NT2/D1 (cell line): ENCODE measurements around the gene MEDAG.

Source experiments
- SUZ12 ChIP-seq: IDR thresholded peaks from 2 replicates; pipeline ENCODE4 v1.6.1; 2011; ENCODE audit not compliant: insufficient read length, insufficient read depth; ENCODE audit errors: extremely low read depth
- YY1 ChIP-seq: IDR thresholded peaks from 2 replicates; pipeline ENCODE4 v1.6.1; 2011; ENCODE audit not compliant: insufficient read length, insufficient read depth
- ZNF274 ChIP-seq: IDR thresholded peaks from 2 replicates; pipeline ENCODE4 v1.6.1; 2011; ENCODE audit warnings: mild to moderate bottlenecking, low read depth, low read length

DNA sequence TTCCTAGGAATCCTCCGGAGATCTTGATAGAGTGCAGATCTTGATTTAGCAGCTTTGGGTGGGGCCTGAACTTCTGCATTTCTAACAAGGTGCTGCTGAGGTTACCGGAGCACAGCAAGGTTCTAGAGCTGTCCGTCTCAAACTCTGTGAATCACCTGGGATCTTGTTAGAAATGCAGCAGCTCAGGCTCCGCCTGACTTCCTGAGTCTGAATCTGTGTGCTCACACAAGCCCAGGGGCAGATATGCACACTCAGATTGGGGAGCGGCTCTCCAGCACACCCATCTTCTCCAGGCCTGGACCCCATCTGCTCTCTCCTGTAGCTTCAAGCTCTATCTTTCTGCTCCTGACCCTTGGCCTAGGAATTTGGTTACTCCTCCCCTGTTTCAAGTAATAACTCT, 22.9 kb downstream of the MEDAG start:
- no peak for TF ChIP-seq ZNF274
- TF ChIP-seq YY1 = no peak
- no peak for TF ChIP-seq SUZ12
